ENCODE results near the gene MS4A12. TPM values are rescaled to one million over a fixed set of nuclear protein-coding genes. Genes with fewer than 3 reads are reported as not detected.

MS4A12 gene
- total RNA-seq, 2 experiments from 2014 or later, result not detected

DNA sequence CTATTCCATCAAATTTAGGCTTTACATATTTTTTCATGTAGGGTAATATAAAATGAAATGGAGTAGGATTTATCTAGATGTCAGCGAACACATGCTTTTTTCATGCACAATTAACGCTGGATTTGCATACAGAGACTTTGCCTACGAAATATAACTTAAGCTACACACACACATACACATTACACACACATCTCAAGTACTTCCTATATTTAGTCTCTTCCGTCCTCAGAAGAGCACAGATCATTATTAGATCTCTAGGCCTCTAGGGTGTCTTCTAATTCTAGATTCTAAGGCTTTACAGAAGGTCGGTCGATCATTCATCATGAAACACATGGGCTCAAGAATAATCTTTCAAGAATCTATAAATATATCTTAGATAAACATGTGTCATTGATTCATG, 18.8 kb downstream of the MS4A12 start:
- no peak for TF ChIP-seq CTCF (IDR thresholded peaks at IDR 0.05)

DNA sequence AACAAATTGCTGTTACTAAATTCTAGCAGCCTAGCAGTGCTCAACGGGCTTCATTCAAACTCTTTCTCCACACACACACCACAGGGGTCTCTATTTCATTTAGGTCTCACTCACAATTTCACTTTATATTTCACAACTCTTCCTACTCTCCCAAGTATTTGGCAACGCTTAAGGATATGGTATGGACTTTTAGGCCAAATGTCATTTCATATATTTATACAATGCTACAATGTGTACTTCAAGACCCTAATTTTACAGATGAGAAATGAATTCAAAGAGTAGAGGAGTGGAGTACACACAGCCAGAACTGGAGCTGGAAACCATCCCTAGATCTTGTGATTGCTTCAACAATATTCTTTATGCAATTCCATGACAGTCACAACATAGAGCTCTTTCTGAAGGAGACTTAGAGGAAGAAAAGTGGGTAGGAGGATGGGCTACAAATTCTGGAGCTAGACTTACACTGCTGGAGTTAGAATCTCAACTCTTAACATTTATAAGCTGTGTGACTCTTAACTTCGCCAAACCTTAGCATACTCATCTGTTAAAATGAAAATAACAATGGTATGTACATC, 20.2 kb downstream of the MS4A12 start:
- POLR2A ChIA-PET, result no interaction called here
- CTCF ChIA-PET, result no interaction called here
- peaks cover 4% of the 10 kb centered on the region for H3K9me3 Mint-ChIP-seq

More for the DNA sequence above, 18.8 kb downstream of the MS4A12 start:
- Mint-ChIP-seq H3K9me3 (peaks cover 4% of the 10 kb centered on the region), H3K27ac (no peak overlapping the region), H3K4me3 (no peak overlapping the region), H3K36me3 (ENCODE audit: low read depth) (no peaks in the 10 kb centered on the region), H3K27me3 (peaks cover 21% of the 10 kb centered on the region), H3K4me1 (ENCODE audit: low read depth) (no peaks in the 10 kb centered on the region)
- DNase-seq (no peak), ATAC-seq (no peak)
- ChIA-PET POLR2A (no interaction called here), CTCF (no interaction called here)
- intact Hi-C loops (cut with micrococcal nuclease), result no loop called here

DNA sequence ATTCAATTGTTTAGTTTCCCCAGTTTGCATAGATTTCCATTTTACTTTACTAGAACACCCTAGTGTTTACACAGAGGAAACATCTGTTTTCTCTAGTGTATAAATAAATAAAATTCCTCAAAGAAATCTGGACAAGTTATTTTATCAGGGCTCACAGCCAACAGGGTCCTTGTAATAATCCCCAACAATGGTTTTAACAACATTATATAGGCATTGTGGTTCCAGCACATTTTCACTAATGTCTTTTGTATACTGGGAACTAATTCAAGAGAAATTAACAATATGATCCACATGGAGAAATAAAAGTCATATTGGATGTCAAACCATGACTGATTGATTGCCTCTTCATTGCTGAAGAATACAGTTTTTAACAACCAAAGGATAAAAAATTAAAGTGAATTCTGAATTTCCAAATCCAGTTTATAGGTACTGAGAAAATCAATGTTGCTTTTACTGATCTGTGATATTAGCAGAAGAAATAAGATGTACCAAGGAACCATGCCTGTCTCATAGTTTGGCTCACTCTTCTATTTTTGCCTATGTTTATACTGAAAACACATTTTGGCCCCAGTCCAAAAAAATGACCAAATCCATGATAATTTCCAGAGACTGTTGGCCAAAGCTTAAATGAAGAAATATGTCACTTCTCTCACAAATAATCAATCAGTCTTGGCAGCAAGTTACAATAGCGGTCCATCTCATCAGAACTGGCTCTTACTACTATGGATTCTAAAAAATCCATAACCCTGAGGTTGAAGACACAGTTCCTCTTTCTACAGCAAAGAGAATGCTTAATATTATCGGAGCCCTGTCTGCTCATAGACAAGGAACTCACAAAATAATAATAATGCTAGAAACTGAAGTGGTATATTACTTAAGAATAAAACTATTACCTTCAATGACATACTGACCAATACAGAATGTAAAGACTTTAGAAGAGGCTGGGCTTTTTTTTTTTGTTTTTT, 21.2 kb downstream of the MS4A12 start:
- H3K36me3 Mint-ChIP-seq (ENCODE audit: low read depth), result no peaks in the 10 kb centered on the region
- H3K4me1 Mint-ChIP-seq (ENCODE audit: low read depth), result no peaks in the 10 kb centered on the region
- CTCF ChIA-PET, result interaction anchor here (0.9 kb wide), 1 partner anchor 168 kb away, joined by 3 read pairs; no protein-coding TSS in a partner anchor
- intact Hi-C loops (cut with micrococcal nuclease), result no loop called here
- TF ChIP-seq CTCF (IDR thresholded peaks at IDR 0.05), result no peak
- no peak for ATAC-seq
- no peak overlapping the region for H3K4me3 Mint-ChIP-seq
- H3K27ac Mint-ChIP-seq, result no peak overlapping the region
- peaks cover 12% of the 10 kb centered on the region for H3K27me3 Mint-ChIP-seq
- POLR2A ChIA-PET, result no interaction called here
- no peak for DNase-seq
- H3K9me3 Mint-ChIP-seq, result peaks cover 4% of the 10 kb centered on the region

More for the DNA sequence above, 20.2 kb downstream of the MS4A12 start:
- DNase-seq (no peak), ATAC-seq (no peak)
- H3K4me1 Mint-ChIP-seq (ENCODE audit: low read depth), result no peaks in the 10 kb centered on the region
- peaks cover 14% of the 10 kb centered on the region for H3K27me3 Mint-ChIP-seq
- no peak overlapping the region for H3K4me3 Mint-ChIP-seq
- no peak for TF ChIP-seq CTCF (IDR thresholded peaks at IDR 0.05)
- no peaks in the 10 kb centered on the region for H3K36me3 Mint-ChIP-seq (ENCODE audit: low read depth)
- no peak overlapping the region for H3K27ac Mint-ChIP-seq
- intact Hi-C loops (cut with micrococcal nuclease), result no loop called here

- no peak for TF ChIP-seq CTCF (IDR thresholded peaks at IDR 0.05)
- Mint-ChIP-seq H3K36me3 (ENCODE audit: low read depth) (no peaks in the 10 kb centered on the region), H3K4me1 (ENCODE audit: low read depth) (no peaks in the 10 kb centered on the region), H3K27ac (no peak within 1 kb of the TSS), H3K27me3 (peaks cover 13% of the 10 kb centered on the region), H3K4me3 (no peak within 1 kb of the TSS), H3K9me3 (no peaks in the 10 kb centered on the region)
- ATAC-seq (no peak), DNase-seq (no peak)
- intact Hi-C loops (cut with micrococcal nuclease), result no loop called here
- POLR2A ChIA-PET, result no interaction called here
- CTCF ChIA-PET, result interaction anchor here (0.9 kb wide), 1 partner anchor 170 kb away, joined by 3 read pairs; no protein-coding TSS in a partner anchor
Observed at GRCh38 chr11:60515144-60515855, 22.7 kb downstream of the MS4A12 start, which contains the start of gene MS4A13. Gene MS4A13, plus strand, starts transcription at chr11:60515392. Its CDS starts 2,692 bp downstream, at chr11:60518084.

Data from activated CD8-positive, alpha-beta T cell treated with anti-CD3 and anti-CD28 coated beads for 36 hours (primary cell).